GM18909 (cell line): ENCODE measurements around the gene KRTAP9-2.
"Not testable (repeated sequence)": the region's sequence is repeated elsewhere in the genome, so short reads cannot be mapped to it uniquely, and the experiment has no call there.

Experiments used
- ATAC-seq: cut with Tn5 transposase; IDR thresholded peaks from one replicate; pipeline ENCODE4 v1.9.1; 2021; ENCODE audit warnings: mild to moderate bottlenecking; ENCODE audit not compliant: unreplicated experiment, poor library complexity

Gene KRTAP9-2

GRCh38 chr17:41226598-41227095 lies at the start of gene KRTAP9-2:
Gene KRTAP9-2, plus strand, starts transcription at chr17:41226648. Its CDS starts 7 bp downstream, at chr17:41226655.
- not testable (repeated sequence) for ATAC-seq

GRCh38 chr17:41176744-41177387 lies 49.6 kb upstream of the KRTAP9-2 start:
- no peak for ATAC-seq

GRCh38 chr17:41177727-41178271 lies 48.6 kb upstream of the KRTAP9-2 start, which contains the start of gene KRTAP4-2:
Gene KRTAP4-2, minus strand, starts transcription at chr17:41178221. Its CDS starts 57 bp downstream, at chr17:41178164.
- no peak for ATAC-seq

GRCh38 chr17:41178341-41178740 lies 48.1 kb upstream of the KRTAP9-2 start:
- ATAC-seq = no peak

GRCh38 chr17:41178843-41179616 lies 47.4 kb upstream of the KRTAP9-2 start:
- ATAC-seq = no peak

GRCh38 chr17:41184480-41184961 lies 41.9 kb upstream of the KRTAP9-2 start, which contains the start of gene KRTAP4-1:
Gene KRTAP4-1, minus strand, starts transcription at chr17:41184911. Its CDS starts 57 bp downstream, at chr17:41184854.
- no peak for ATAC-seq

- ATAC-seq = no peak
Measured at GRCh38 chr17:41185001-41185400, 41.4 kb upstream of the KRTAP9-2 start.

- no peak for ATAC-seq
Measured at GRCh38 chr17:41186872-41187271, 39.6 kb upstream of the KRTAP9-2 start.

GRCh38 chr17:41189837-41190318 lies 36.6 kb upstream of the KRTAP9-2 start, which contains the start of gene KRTAP9-1:
Gene KRTAP9-1, plus strand, starts transcription at chr17:41189887. Its CDS starts 0 bp downstream, at chr17:41189887.
- ATAC-seq = not testable (repeated sequence)

GRCh38 chr17:41190328-41190727 lies 36.1 kb upstream of the KRTAP9-2 start:
- ATAC-seq = no peak

- no peak for ATAC-seq
Measured at GRCh38 chr17:41196068-41196467, 30.4 kb upstream of the KRTAP9-2 start.

- no peak for ATAC-seq
Measured at GRCh38 chr17:41199421-41200078, 26.9 kb upstream of the KRTAP9-2 start.

GRCh38 chr17:41211845-41212466 lies 14.5 kb upstream of the KRTAP9-2 start:
- no peak for ATAC-seq

GRCh38 chr17:41212524-41213169 lies 13.8 kb upstream of the KRTAP9-2 start:
- no peak for ATAC-seq

GRCh38 chr17:41215681-41216080 lies 10.8 kb upstream of the KRTAP9-2 start:
- ATAC-seq = no peak

GRCh38 chr17:41223821-41224220 lies 2.6 kb upstream of the KRTAP9-2 start:
- ATAC-seq = no peak

- no peak for ATAC-seq
Measured at GRCh38 chr17:41226051-41226450, 397 bp upstream of the KRTAP9-2 start.

- no peak for ATAC-seq
Measured at GRCh38 chr17:41230094-41230493, 3.6 kb downstream of the KRTAP9-2 start.

- ATAC-seq = no peak
Measured at GRCh38 chr17:41231731-41232130, 5.3 kb downstream of the KRTAP9-2 start.
